Measurements from ENCODE around the gene SLC1A7.

The SLC1A7 gene

GRCh38 chr1:53060579-53060978 is 81.9 kb downstream of the SLC1A7 start:
- no peak for DNase-seq

GRCh38 chr1:53057127-53057526 is 85.3 kb downstream of the SLC1A7 start:
- DNase-seq, result peak; percentile 53

DNA sequence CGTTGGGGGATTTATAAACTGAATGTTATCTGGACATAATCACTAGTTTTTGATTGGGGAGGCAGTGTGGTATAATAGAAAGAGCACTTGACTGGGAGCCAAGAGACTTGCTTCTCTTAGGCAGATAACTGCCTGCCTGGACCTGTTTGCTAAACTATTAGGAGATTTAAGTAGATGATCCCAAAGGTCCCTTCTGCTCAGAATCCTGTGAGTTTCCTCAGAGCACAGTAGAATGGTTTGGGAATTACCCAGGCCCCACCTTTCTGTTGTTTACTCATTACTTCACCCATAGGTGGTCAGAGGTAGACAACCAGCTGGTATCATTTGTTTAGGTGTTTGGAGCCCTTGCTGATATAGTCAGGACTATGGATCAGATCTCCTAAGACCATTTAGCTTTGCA is 90.8 kb downstream of the SLC1A7 start:
- DNase-seq, result no peak

DNA sequence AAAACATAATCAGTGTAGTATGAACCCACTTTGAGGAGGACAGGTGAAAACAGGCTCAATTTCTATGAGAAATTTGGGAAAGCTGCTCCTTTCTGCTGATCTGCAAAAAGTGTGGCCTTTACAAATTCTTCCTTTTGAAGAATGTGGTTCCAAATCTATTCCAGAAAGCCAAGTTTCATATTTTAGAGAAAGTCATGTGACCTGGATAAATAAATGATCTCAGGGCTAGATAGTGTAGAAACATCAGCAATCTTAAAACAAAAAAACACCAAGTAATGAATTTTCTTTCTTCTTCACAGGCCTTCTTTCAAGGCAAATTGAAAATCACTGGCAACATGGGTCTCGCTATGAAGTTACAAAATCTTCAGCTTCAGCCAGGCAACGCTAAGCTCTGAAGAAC is 92.1 kb downstream of the SLC1A7 start:
- DNase-seq, result no peak

- no peak for DNase-seq
These were observed 92.9 kb downstream of the SLC1A7 start for GRCh38 chr1:53049574-53049967.

GRCh38 chr1:53048960-53049573 is 93.4 kb downstream of the SLC1A7 start:
- peak; percentile 50 for DNase-seq

- no peak for DNase-seq
These were observed 94.4 kb downstream of the SLC1A7 start for GRCh38 chr1:53047737-53048736.

DNA sequence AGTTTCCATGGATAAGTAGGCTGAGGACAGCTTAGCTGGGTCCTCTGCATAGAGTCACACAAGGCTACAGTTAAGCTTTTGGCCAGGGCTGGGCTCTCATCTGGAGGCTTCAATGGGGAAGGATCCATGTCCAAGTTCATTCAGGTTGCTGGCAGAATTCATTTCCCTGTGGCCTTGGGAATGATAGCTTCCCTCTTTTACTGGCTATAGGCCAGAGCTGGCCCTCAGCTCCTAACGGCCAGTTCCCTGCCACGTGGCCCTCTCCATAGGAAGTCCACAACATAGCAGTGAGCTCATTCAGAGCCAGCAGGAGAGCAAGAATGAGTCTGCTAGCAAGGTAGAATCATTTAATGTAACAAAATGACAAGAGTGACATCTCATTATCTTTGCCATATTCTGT is 95.5 kb downstream of the SLC1A7 start:
- DNase-seq, result no peak

DNA sequence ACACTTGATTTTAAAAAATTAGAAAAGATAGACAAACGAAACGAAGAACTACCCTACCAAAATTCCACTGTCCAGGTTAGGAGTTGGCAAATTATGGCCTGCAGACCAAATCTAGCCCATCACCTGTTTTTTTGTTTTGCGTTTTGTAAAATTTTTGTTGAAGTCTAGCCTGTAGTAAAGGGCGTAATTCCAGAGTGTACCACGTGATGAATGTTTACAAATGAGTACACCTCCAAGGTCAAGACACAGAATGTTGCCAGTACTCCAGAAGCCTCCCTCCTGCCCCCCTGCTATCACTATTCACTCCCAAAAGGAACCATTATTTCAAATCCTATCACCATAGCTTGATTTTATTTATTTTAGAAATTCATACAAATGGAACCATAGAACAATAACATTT is 97.5 kb downstream of the SLC1A7 start:
- DNase-seq, result no peak

- DNase-seq, result no peak
These were observed 99.2 kb downstream of the SLC1A7 start for GRCh38 chr1:53043271-53043670.

- no peak for DNase-seq
These were observed 103.9 kb downstream of the SLC1A7 start for GRCh38 chr1:53038566-53038965.
